ENCODE results near the gene KRTAP5-2.
"Not testable (repeated sequence)": the region's sequence is repeated elsewhere in the genome, so short reads cannot be mapped to it uniquely, and the experiment has no call there.

- TF ChIP-seq CTCF (conservative IDR thresholded peaks at IDR 0.05; ENCODE audit: low read depth, low read length); EZH2phosphoT487 (IDR thresholded peaks at IDR 0.05; ENCODE audit: borderline replicate concordance, low read length); EZH2 (IDR thresholded peaks at IDR 0.05; ENCODE audit: low read length, unreplicated experiment): not testable (repeated sequence)
These were observed 3.6 kb upstream of the KRTAP5-2 start for GRCh38 chr11:1601663-1602062.

Data from PC-3 (cell line).